C4-2B (cell line): Measurements from ENCODE around the gene UBE2I.

Experiments
- CTCF ChIP-seq: fragments of 450-650 bp; conservative IDR thresholded peaks from 2 replicates; pipeline ENCODE4 v1.5.1; 2017; ENCODE audit warnings: mild to moderate bottlenecking
- ZFX ChIP-seq: fragments of 450-650 bp; IDR thresholded peaks from 2 replicates; pipeline ENCODE4 v1.6.1; 2017

DNA sequence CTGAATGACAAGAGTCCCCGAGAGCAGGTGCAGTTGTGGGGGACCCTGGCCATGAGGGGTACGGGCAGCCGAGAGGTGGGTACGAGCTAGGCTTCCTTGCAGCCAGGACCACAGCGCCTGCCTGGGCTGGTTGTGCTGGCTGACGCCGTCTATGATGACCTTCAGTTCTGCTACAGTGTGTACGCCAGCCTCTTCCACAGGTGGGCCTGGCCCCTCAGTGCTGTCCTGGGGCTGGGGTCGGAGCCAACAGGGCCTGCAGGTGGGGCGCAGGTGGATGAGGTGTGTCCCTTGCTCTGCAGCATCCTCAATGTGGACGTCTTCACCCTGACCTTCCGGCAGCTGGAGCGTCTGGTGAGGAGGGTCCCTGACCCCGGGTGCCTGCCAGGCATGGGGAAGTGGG, 35.1 kb downstream of the UBE2I start:
- TF ChIP-seq CTCF (no peak), ZFX (no peak)
